Measurements from ENCODE around the gene SMYD4.

- TF ChIP-seq CTCF (IDR thresholded peaks at IDR 0.05; ENCODE audit: poor library complexity, severe bottlenecking): no peak
- TF ChIP-seq, protein P1, sequence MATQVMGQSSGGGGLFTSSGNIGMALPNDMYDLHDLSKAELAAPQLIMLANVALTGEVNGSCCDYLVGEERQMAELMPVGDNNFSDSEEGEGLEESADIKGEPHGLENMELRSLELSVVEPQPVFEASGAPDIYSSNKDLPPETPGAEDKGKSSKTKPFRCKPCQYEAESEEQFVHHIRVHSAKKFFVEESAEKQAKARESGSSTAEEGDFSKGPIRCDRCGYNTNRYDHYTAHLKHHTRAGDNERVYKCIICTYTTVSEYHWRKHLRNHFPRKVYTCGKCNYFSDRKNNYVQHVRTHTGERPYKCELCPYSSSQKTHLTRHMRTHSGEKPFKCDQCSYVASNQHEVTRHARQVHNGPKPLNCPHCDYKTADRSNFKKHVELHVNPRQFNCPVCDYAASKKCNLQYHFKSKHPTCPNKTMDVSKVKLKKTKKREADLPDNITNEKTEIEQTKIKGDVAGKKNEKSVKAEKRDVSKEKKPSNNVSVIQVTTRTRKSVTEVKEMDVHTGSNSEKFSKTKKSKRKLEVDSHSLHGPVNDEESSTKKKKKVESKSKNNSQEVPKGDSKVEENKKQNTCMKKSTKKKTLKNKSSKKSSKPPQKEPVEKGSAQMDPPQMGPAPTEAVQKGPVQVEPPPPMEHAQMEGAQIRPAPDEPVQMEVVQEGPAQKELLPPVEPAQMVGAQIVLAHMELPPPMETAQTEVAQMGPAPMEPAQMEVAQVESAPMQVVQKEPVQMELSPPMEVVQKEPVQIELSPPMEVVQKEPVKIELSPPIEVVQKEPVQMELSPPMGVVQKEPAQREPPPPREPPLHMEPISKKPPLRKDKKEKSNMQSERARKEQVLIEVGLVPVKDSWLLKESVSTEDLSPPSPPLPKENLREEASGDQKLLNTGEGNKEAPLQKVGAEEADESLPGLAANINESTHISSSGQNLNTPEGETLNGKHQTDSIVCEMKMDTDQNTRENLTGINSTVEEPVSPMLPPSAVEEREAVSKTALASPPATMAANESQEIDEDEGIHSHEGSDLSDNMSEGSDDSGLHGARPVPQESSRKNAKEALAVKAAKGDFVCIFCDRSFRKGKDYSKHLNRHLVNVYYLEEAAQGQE (IDR thresholded peaks at IDR 0.05; ENCODE audit: borderline replicate concordance): no peak
- no peak for TF ChIP-seq RAD21 (conservative IDR thresholded peaks at IDR 0.05)
- TF ChIP-seq EZH2 (IDR thresholded peaks at IDR 0.05; ENCODE audit: borderline replicate concordance, insufficient read depth, low read length, poor library complexity, severe bottlenecking): no peak
These were observed 43.8 kb downstream of the SMYD4 start for GRCh38 chr17:1785930-1786329.

All from neural cell (in vitro differentiated cells).